Measurements from ENCODE around the gene NTN1.

Gene NTN1

GRCh38 chr17:9200699-9201359, 179.5 kb downstream of the NTN1 start:
- no peak for TF ChIP-seq Cebpa-rat (IDR thresholded peaks at IDR 0.05)
- Histone ChIP-seq H3K27ac (no peak overlapping the region), H3K4me1 (peaks cover 78% of the 10 kb centered on the region), H3K36me3 (no peaks in the 10 kb centered on the region), H3K4me2 (peak overlapping the region; percentile 76), H3K9ac (no peak overlapping the region), H3K27me3 (no peaks in the 10 kb centered on the region), H4K20me1 (0 out of 2 replicates have a peak, but pooled peaks cover 3% of the 10 kb centered on the region), H3K9me3 (no peaks in the 10 kb centered on the region), H3K4me3 (no peak overlapping the region)

GRCh38 chr17:9202532-9202931, 181.2 kb downstream of the NTN1 start:
- Histone ChIP-seq H3K36me3 (no peaks in the 10 kb centered on the region), H3K9me3 (no peaks in the 10 kb centered on the region), H3K4me1 (peaks cover 80% of the 10 kb centered on the region), H3K9ac (no peak overlapping the region), H3K4me2 (no peak overlapping the region), H4K20me1 (no peaks in the 10 kb centered on the region), H3K27ac (no peak overlapping the region), H3K27me3 (no peaks in the 10 kb centered on the region), H3K4me3 (no peak overlapping the region)
- no peak for TF ChIP-seq Cebpa-rat (IDR thresholded peaks at IDR 0.05)

GRCh38 chr17:9203771-9204425, 182.6 kb downstream of the NTN1 start:
- 0 out of 2 replicates have a peak overlapping the region, but pooled peaks have one; percentile 25 for H3K27ac ChIP-seq
- no peak overlapping the region for H3K9ac ChIP-seq
- no peak overlapping the region for H3K4me3 ChIP-seq
- H3K4me2 ChIP-seq, result peak overlapping the region; percentile 67
- no peaks in the 10 kb centered on the region for H3K27me3 ChIP-seq
- H4K20me1 ChIP-seq, result no peaks in the 10 kb centered on the region
- H3K36me3 ChIP-seq, result no peaks in the 10 kb centered on the region
- no peaks in the 10 kb centered on the region for H3K9me3 ChIP-seq
- TF ChIP-seq Cebpa-rat (IDR thresholded peaks at IDR 0.05), result no peak
- H3K4me1 ChIP-seq, result peaks cover 90% of the 10 kb centered on the region

- Histone ChIP-seq H3K4me2 (peak overlapping the region; percentile 67), H3K27me3 (no peaks in the 10 kb centered on the region), H4K20me1 (no peaks in the 10 kb centered on the region)
Observed at GRCh38 chr17:9204637-9205329, 183.5 kb downstream of the NTN1 start.

GRCh38 chr17:9205520-9206409, 184.5 kb downstream of the NTN1 start:
- H3K4me2 ChIP-seq, result peak overlapping the region; percentile 67
- 0 out of 2 replicates have a peak overlapping the region, but pooled peaks have one; percentile 24 for H3K9ac ChIP-seq
- H3K4me3 ChIP-seq, result no peak overlapping the region; the same call in 1 of the 2 replicates
- no peaks in the 10 kb centered on the region for H3K27me3 ChIP-seq
- H3K36me3 ChIP-seq, result no peaks in the 10 kb centered on the region
- H4K20me1 ChIP-seq, result no peaks in the 10 kb centered on the region
- H3K4me1 ChIP-seq, result peaks cover 90% of the 10 kb centered on the region
- no peaks in the 10 kb centered on the region for H3K9me3 ChIP-seq
- peak overlapping the region; percentile 56 for H3K27ac ChIP-seq
- TF ChIP-seq Cebpa-rat (IDR thresholded peaks at IDR 0.05), result no peak

More at GRCh38 chr17:9204637-9205329, 183.5 kb downstream of the NTN1 start:
- Histone ChIP-seq H3K36me3 (no peaks in the 10 kb centered on the region), H3K9me3 (no peaks in the 10 kb centered on the region), H3K4me1 (peaks cover 90% of the 10 kb centered on the region), H3K4me3 (no peak overlapping the region), H3K27ac (peak overlapping the region; percentile 56), H3K9ac (peak overlapping the region; percentile 2; the same call in 1 of the 2 replicates)
- no peak for TF ChIP-seq Cebpa-rat (IDR thresholded peaks at IDR 0.05)

GRCh38 chr17:9206410-9206703, 185.0 kb downstream of the NTN1 start:
- Histone ChIP-seq H3K9ac (0 out of 2 replicates have a peak overlapping the region, but pooled peaks have one; percentile 24), H3K4me2 (peak overlapping the region; percentile 67), H3K27me3 (no peaks in the 10 kb centered on the region), H3K36me3 (no peaks in the 10 kb centered on the region), H3K27ac (peak overlapping the region; percentile 56), H4K20me1 (no peaks in the 10 kb centered on the region), H3K4me1 (peaks cover 90% of the 10 kb centered on the region), H3K9me3 (no peaks in the 10 kb centered on the region), H3K4me3 (no peak overlapping the region; the same call in 1 of the 2 replicates)
- TF ChIP-seq Cebpa-rat (IDR thresholded peaks at IDR 0.05), result no peak

GRCh38 chr17:9206741-9207332, 185.5 kb downstream of the NTN1 start:
- Histone ChIP-seq H3K4me1 (peaks cover 90% of the 10 kb centered on the region), H3K9me3 (no peaks in the 10 kb centered on the region), H3K27ac (peak overlapping the region; percentile 56), H3K27me3 (no peaks in the 10 kb centered on the region), H3K4me3 (no peak overlapping the region; the same call in 1 of the 2 replicates), H3K4me2 (peak overlapping the region; percentile 67), H3K36me3 (no peaks in the 10 kb centered on the region), H3K9ac (0 out of 2 replicates have a peak overlapping the region, but pooled peaks have one; percentile 24), H4K20me1 (no peaks in the 10 kb centered on the region)
- no peak for TF ChIP-seq Cebpa-rat (IDR thresholded peaks at IDR 0.05)

- no peak for TF ChIP-seq Cebpa-rat (IDR thresholded peaks at IDR 0.05)
- H3K36me3 ChIP-seq, result no peaks in the 10 kb centered on the region
- H3K4me1 ChIP-seq, result peaks cover 86% of the 10 kb centered on the region
- no peak overlapping the region for H3K9ac ChIP-seq
- no peak overlapping the region for H3K4me3 ChIP-seq
- 0 out of 2 replicates have a peak, but pooled peaks cover 4% of the 10 kb centered on the region for H3K9me3 ChIP-seq
- H4K20me1 ChIP-seq, result no peaks in the 10 kb centered on the region
- peak overlapping the region; percentile 67 for H3K4me2 ChIP-seq
- H3K27me3 ChIP-seq, result no peaks in the 10 kb centered on the region
- H3K27ac ChIP-seq, result no peak overlapping the region
Observed at GRCh38 chr17:9208381-9209105, 187.2 kb downstream of the NTN1 start.
